Trophoblast cell (in vitro differentiated cells and primary cell): Measurements from ENCODE around the gene LMBR1.

Source experiments
- DNase-seq, 2 donors: peaks; one replicate each; pipeline ENCODE4 v3.0.0-alpha.2; 2016
- H2AFZ ChIP-seq: 2 replicates; pipeline ENCODE4 v1.6.1; 2013; ENCODE audit warnings: low read length, moderate library complexity, mild to moderate bottlenecking; ENCODE audit not compliant: insufficient read depth, poor library complexity
- H2AK5ac ChIP-seq: 2 replicates; pipeline ENCODE4 v1.6.1; 2013; ENCODE audit warnings: mild to moderate bottlenecking, low read length
- H2BK120ac ChIP-seq: 2 replicates; pipeline ENCODE4 v1.6.1; 2013; ENCODE audit warnings: low read length, mild to moderate bottlenecking, moderate library complexity; ENCODE audit not compliant: insufficient read depth, poor library complexity
- H2BK12ac ChIP-seq: 2 replicates; pipeline ENCODE4 v1.6.1; 2013; ENCODE audit warnings: mild to moderate bottlenecking, low read length, moderate library complexity
- H2BK5ac ChIP-seq: 2 replicates; pipeline ENCODE4 v1.6.1; 2013; ENCODE audit warnings: low read length, low read depth, moderate library complexity, mild to moderate bottlenecking; ENCODE audit not compliant: poor library complexity
- H3K14ac ChIP-seq: 2 replicates; pipeline ENCODE4 v1.6.1; 2013; ENCODE audit warnings: mild to moderate bottlenecking, low read length
- H3K18ac ChIP-seq: 2 replicates; pipeline ENCODE4 v1.6.1; 2013; ENCODE audit warnings: mild to moderate bottlenecking, low read length
- H3K23ac ChIP-seq: 2 replicates; pipeline ENCODE4 v1.6.1; 2013; ENCODE audit warnings: low read length
- H3K27ac ChIP-seq: 2 replicates; pipeline ENCODE4 v1.5.1; 2013; ENCODE audit warnings: low read depth, mild to moderate bottlenecking, inconsistent platforms, low read length, moderate library complexity
- H3K27me3 ChIP-seq: 2 replicates; pipeline ENCODE4 v1.6.1; 2013; ENCODE audit warnings: inconsistent platforms, mild to moderate bottlenecking, low read length, moderate library complexity; ENCODE audit not compliant: insufficient read depth
- H3K36me3 ChIP-seq, 2 experiments: 1 replicate in 1 of 2; 2 replicates in 1 of 2; pipeline ENCODE4 v1.6.1; 2013; ENCODE audit warnings: low read length in 2 of 2, mild to moderate bottlenecking in 2 of 2, moderate library complexity in 1 of 2; ENCODE audit not compliant: insufficient read depth in 2 of 2, control insufficient read depth in 1 of 2
- H3K4ac ChIP-seq: 2 replicates; pipeline ENCODE4 v1.6.1; 2013; ENCODE audit warnings: low read depth, mild to moderate bottlenecking, low read length, moderate library complexity
- H3K4me1 ChIP-seq, 2 experiments: 1 replicate in 1 of 2; 2 replicates in 1 of 2; pipeline ENCODE4 v1.6.1; 2013; ENCODE audit warnings: low read length in 2 of 2, mild to moderate bottlenecking in 2 of 2, moderate library complexity in 1 of 2; ENCODE audit not compliant: insufficient read depth in 2 of 2, control insufficient read depth in 1 of 2
- H3K4me2 ChIP-seq: 2 replicates; pipeline ENCODE4 v1.6.1; 2013; ENCODE audit warnings: inconsistent platforms, mild to moderate bottlenecking, low read length, moderate library complexity
- H3K4me3 ChIP-seq: 2 replicates; pipeline ENCODE4 v1.5.1; 2013; ENCODE audit warnings: mild to moderate bottlenecking, low read depth, low read length, inconsistent platforms
- H3K79me1 ChIP-seq: one replicate; pipeline ENCODE4 v1.6.1; 2013; ENCODE audit warnings: low read length
- H3K79me2 ChIP-seq: 2 replicates; pipeline ENCODE4 v1.6.1; 2013; ENCODE audit warnings: low read length, mild to moderate bottlenecking; ENCODE audit not compliant: control insufficient read depth, insufficient read depth, poor library complexity
- H3K9ac ChIP-seq: 2 replicates; pipeline ENCODE4 v1.6.1; 2013; ENCODE audit warnings: mild to moderate bottlenecking, low read length
- H3K9me3 ChIP-seq: 2 replicates; pipeline ENCODE4 v1.6.1; 2013; ENCODE audit warnings: low read depth, mild to moderate bottlenecking, control low read depth, inconsistent platforms, low read length; ENCODE audit not compliant: insufficient read depth
- H4K12ac ChIP-seq: 2 replicates; pipeline ENCODE4 v1.6.1; 2013; ENCODE audit warnings: low read depth, mild to moderate bottlenecking, low read length, moderate library complexity
- H4K8ac ChIP-seq: 2 replicates; pipeline ENCODE4 v1.6.1; 2013; ENCODE audit warnings: low read depth, mild to moderate bottlenecking, low read length, moderate library complexity
- H4K91ac ChIP-seq: one replicate; pipeline ENCODE4 v1.6.1; 2013; ENCODE audit warnings: low read depth, mild to moderate bottlenecking, low read length, moderate library complexity
- WGBS: extraction: QIAGEN DNeasy Blood & Tissue Kit; methylation state at CpG from one replicate; pipeline ENCODE4 v1.1.7; 2013; ENCODE audit warnings: missing lambda C conversion rate; ENCODE audit not compliant: insufficient read length, insufficient coverage; ENCODE audit errors: extremely low coverage; 5-methylcytosine and 5-hydroxymethylcytosine counted together

Gene LMBR1

GRCh38 chr7:156725936-156726335, 167.0 kb downstream of the LMBR1 start:
- Histone ChIP-seq H2BK5ac (no peak overlapping the region), H3K4me2 (no peak overlapping the region), H3K4me1 (no peaks in the 10 kb centered on the region), H4K8ac (no peak overlapping the region), H3K9me3 (no peaks in the 10 kb centered on the region), H2BK120ac (no peak overlapping the region), H4K12ac (no peak overlapping the region), H3K79me1 (no peaks in the 10 kb centered on the region), H3K27ac (no peak overlapping the region), H3K4me3 (no peak overlapping the region), H2AK5ac (no peak overlapping the region), H3K79me2 (no peaks in the 10 kb centered on the region), H3K18ac (no peak overlapping the region), H3K36me3 (no peaks in the 10 kb centered on the region), H2AFZ (no peak overlapping the region), H4K91ac (no peak overlapping the region), H3K4ac (no peak overlapping the region), H3K14ac (no peak overlapping the region), H3K27me3 (no peaks in the 10 kb centered on the region), H3K23ac (no peak overlapping the region), H3K9ac (no peak overlapping the region), H2BK12ac (no peak overlapping the region)
- DNase-seq, result no peak

- Histone ChIP-seq H3K79me2 (no peaks in the 10 kb centered on the region), H4K91ac (no peak overlapping the region), H3K23ac (no peak overlapping the region), H3K36me3 (no peaks in the 10 kb centered on the region), H2BK5ac (no peak overlapping the region), H3K9ac (no peak overlapping the region), H3K4me1 (no peaks in the 10 kb centered on the region), H3K9me3 (no peaks in the 10 kb centered on the region), H3K4ac (no peak overlapping the region), H2AFZ (no peak overlapping the region), H3K14ac (no peak overlapping the region), H4K8ac (no peak overlapping the region), H2BK12ac (no peak overlapping the region), H3K18ac (no peak overlapping the region), H3K79me1 (no peaks in the 10 kb centered on the region), H3K27ac (no peak overlapping the region), H2BK120ac (no peak overlapping the region), H2AK5ac (no peak overlapping the region), H3K27me3 (no peaks in the 10 kb centered on the region), H3K4me3 (no peak overlapping the region), H3K4me2 (no peak overlapping the region), H4K12ac (no peak overlapping the region)
- no peak for DNase-seq
- WGBS, result no CpG with 5 or more reads among the region's 5 CpGs
These were observed 167.9 kb downstream of the LMBR1 start for GRCh38 chr7:156725073-156725472.

- WGBS, result no CpG with 5 or more reads among the region's 4 CpGs
- no peak overlapping the region for H3K4me2 ChIP-seq
- no peak overlapping the region for H2BK120ac ChIP-seq
- H4K12ac ChIP-seq, result no peak overlapping the region
- H2BK5ac ChIP-seq, result no peak overlapping the region
- no peaks in the 10 kb centered on the region for H3K27me3 ChIP-seq
- no peak overlapping the region for H3K27ac ChIP-seq
- H3K4me1 ChIP-seq, result no peaks in the 10 kb centered on the region
- H3K4me3 ChIP-seq, result no peak overlapping the region
- H4K8ac ChIP-seq, result no peak overlapping the region
- no peaks in the 10 kb centered on the region for H3K36me3 ChIP-seq
- H3K18ac ChIP-seq, result no peak overlapping the region
- H3K14ac ChIP-seq, result no peak overlapping the region
- H2AFZ ChIP-seq, result no peak overlapping the region
- H2BK12ac ChIP-seq, result no peak overlapping the region
- H4K91ac ChIP-seq, result no peak overlapping the region
- no peak for DNase-seq
- no peaks in the 10 kb centered on the region for H3K79me2 ChIP-seq
- no peaks in the 10 kb centered on the region for H3K79me1 ChIP-seq
- no peak overlapping the region for H3K23ac ChIP-seq
- no peak overlapping the region for H2AK5ac ChIP-seq
- no peak overlapping the region for H3K9ac ChIP-seq
- H3K4ac ChIP-seq, result no peak overlapping the region
- no peaks in the 10 kb centered on the region for H3K9me3 ChIP-seq
These were observed 170.7 kb downstream of the LMBR1 start for GRCh38 chr7:156722043-156722826.

- Histone ChIP-seq H3K18ac (no peak overlapping the region), H3K9ac (no peak overlapping the region), H2BK5ac (no peak overlapping the region), H3K79me1 (no peaks in the 10 kb centered on the region), H3K79me2 (no peaks in the 10 kb centered on the region), H3K23ac (no peak overlapping the region), H4K8ac (no peak overlapping the region), H3K9me3 (no peaks in the 10 kb centered on the region), H4K91ac (no peak overlapping the region), H2BK12ac (no peak overlapping the region), H3K4me1 (no peaks in the 10 kb centered on the region), H3K4ac (no peak overlapping the region), H3K36me3 (no peaks in the 10 kb centered on the region), H2BK120ac (no peak overlapping the region), H4K12ac (no peak overlapping the region), H3K4me3 (no peak overlapping the region), H3K14ac (no peak overlapping the region), H3K4me2 (no peak overlapping the region), H2AFZ (no peak overlapping the region), H3K27ac (no peak overlapping the region), H3K27me3 (no peaks in the 10 kb centered on the region), H2AK5ac (no peak overlapping the region)
- no peak for DNase-seq
- WGBS, result no CpG with 5 or more reads among the region's 5 CpGs
These were observed 189.1 kb downstream of the LMBR1 start for GRCh38 chr7:156703773-156704482.
